ENCODE results near the gene MAP7D3. TPM values are rescaled to one million over a fixed set of nuclear protein-coding genes. Genes with fewer than 3 reads are reported as not detected.

Gene MAP7D3
- total and polyA plus RNA-seq, 9 of the 15 experiments (the other 6 are each of a cell fraction or from before 2014, with no cell fraction given) = 9.4 to 27.7 (median 14.0) TPM

GRCh38 chrX:136176399-136176825 lies 74.8 kb downstream of the MAP7D3 start:
- no peak overlapping the region for H3K9ac ChIP-seq (ENCODE audit: insufficient read depth in 1 of 2, low read depth in 2 of 2, low read length in 2 of 2)
- ATAC-seq (no peak), FAIRE-seq (no peak), DNase-seq (ENCODE audit: extremely low read depth in 1 of 4, low spot score in 3 of 4) (no peak)
- intact Hi-C loops (cut with micrococcal nuclease) (no loop called here), in situ Hi-C loops (cut with MboI) (no loop called here)
- H4K20me1 ChIP-seq (replicated peaks; ENCODE audit: control insufficient read depth, insufficient read depth, low read length) = no peaks in the 10 kb centered on the region
- no peaks in the 10 kb centered on the region for H3K79me2 ChIP-seq (ENCODE audit: control insufficient read depth, insufficient read depth, low read length)
- H3K9me1 ChIP-seq (ENCODE audit: control insufficient read depth, insufficient read depth, low read length) = no peaks in the 10 kb centered on the region
- WGBS (ENCODE audit: insufficient coverage, low coverage, missing lambda C conversion rate) = 0% methylated on average over 2 of the region's 2 CpGs
- ChIA-PET POLR2A (no interaction called here), CTCF (ENCODE audit: low intra/inter-chr PET ratio) (no interaction called here)
- H3K4me1 ChIP-seq (replicated peaks in 1 of 2; ENCODE audit: control insufficient read depth in 2 of 2, insufficient read depth in 2 of 2, low read length in 2 of 2) = no peaks in the 10 kb centered on the region
- no TSS peak for BruUV-seq (replicated peaks)
- H3K9me3 ChIP-seq (replicated peaks; ENCODE audit: control insufficient read depth, insufficient read depth, low read depth, low read length) = no peaks in the 10 kb centered on the region
- no peaks in the 10 kb centered on the region for H3K36me3 ChIP-seq (ENCODE audit: control insufficient read depth, insufficient read depth, low read length)
- no peak overlapping the region for H3K27ac ChIP-seq (ENCODE audit: extremely low read depth, low read depth, low read length)
- H2AFZ ChIP-seq (ENCODE audit: low read depth, low read length) = no peak overlapping the region
- no peak overlapping the region for H3K4me3 ChIP-seq
- peaks cover 5 to 9% of the 10 kb centered on the region in 2 experiments; a peak in 4 of 5 replicates for H3K27me3 ChIP-seq (ENCODE audit: control insufficient read depth in 2 of 2, insufficient read depth in 2 of 2, low read length in 2 of 2)
- H3K4me2 ChIP-seq (ENCODE audit: insufficient read depth, low read length) = no peak overlapping the region
- TF ChIP-seq ZNF407 (IDR thresholded peaks at IDR 0.05; ENCODE audit: low read depth) = no peak
- TF ChIP-seq MITF (IDR thresholded peaks at IDR 0.05) = no peak
- no peak for TF ChIP-seq KLF1 (tag; IDR thresholded peaks at IDR 0.05)
- TF ChIP-seq MXI1 (IDR thresholded peaks at IDR 0.05; ENCODE audit: low read depth, low read length) = no peak
- TF ChIP-seq DMBX1 (CRISPR knock-in tag; IDR thresholded peaks at IDR 0.05; ENCODE audit: borderline replicate concordance) = no peak
- TF ChIP-seq ZNF431 (CRISPR knock-in tag; IDR thresholded peaks at IDR 0.05) = no peak
- TF ChIP-seq, protein P1, sequence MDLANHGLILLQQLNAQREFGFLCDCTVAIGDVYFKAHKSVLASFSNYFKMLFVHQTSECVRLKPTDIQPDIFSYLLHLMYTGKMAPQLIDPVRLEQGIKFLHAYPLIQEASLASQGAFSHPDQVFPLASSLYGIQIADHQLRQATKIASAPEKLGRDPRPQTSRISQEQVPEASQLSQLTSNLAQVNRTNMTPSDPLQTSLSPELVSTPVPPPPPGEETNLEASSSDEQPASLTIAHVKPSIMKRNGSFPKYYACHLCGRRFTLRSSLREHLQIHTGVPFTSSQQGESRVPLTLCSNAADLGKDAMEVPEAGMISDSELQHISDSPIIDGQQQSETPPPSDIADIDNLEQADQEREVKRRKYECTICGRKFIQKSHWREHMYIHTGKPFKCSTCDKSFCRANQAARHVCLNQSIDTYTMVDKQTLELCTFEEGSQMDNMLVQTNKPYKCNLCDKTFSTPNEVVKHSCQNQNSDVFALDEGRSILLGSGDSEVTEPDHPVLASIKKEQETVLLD (IDR thresholded peaks at IDR 0.05) = no peak
- TF ChIP-seq CREB1 (IDR thresholded peaks at IDR 0.05) = no peak
- TF ChIP-seq CREB1 (CRISPR knock-in tag; IDR thresholded peaks at IDR 0.05) = no peak
- TF ChIP-seq ZNF12 (CRISPR knock-in tag; IDR thresholded peaks at IDR 0.05) = no peak
